K562 (cell line): ENCODE measurements around the gene MEX3C.

ENCODE experiments used
- LARP7 ChIP-seq: fragments of 450-650 bp; IDR thresholded peaks from 2 replicates; pipeline ENCODE4 v1.6.1; 2016
- ZNF274 ChIP-seq: IDR thresholded peaks from 2 replicates; pipeline ENCODE4 v1.6.1; 2011; ENCODE audit warnings: low read depth, mild to moderate bottlenecking, low read length, moderate library complexity, borderline replicate concordance

DNA sequence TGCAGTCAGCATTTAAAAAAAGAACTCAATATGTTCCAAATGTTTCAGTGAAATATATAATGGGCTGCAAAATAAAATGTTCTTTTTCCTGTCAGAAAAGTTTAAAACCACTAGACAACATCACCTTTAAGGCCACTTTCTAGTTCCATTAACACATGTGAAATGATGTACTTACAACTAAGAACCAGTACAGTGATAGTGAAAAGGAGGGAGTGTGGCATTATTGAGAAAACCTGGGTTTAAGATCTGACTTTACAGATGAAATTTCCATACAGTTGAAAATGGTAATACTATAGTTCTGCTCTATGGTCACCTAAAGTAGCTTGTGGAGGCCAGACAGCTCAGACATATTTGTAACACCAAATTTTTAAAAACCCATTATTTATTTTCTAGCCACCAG lies 14.7 kb downstream of the MEX3C start:
- TF ChIP-seq ZNF274, result no peak
- no peak for TF ChIP-seq LARP7
